ENCODE results near the gene RAB31.

DNA sequence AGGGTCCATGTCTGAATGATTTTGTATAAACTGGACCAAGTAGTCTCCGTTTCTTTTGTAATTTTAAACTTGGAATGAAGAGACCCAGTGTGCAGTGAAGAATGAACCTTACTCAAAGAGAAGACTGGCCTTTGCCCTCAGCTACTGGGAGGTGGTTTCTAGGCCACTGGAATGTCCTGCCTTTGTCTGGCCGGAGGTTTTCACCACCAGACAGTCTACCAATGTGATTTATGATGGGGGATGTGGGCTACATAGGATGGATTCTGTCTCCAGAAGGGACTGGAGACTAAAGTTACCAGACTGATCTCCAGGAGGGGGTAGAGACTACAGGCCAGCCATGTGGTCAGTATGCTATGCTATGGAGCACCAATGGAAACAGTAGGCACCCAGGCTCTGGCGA lies 42.8 kb upstream of the RAB31 start:
- TF ChIP-seq GATA2 (IDR thresholded peaks at IDR 0.05; ENCODE audit: low read depth, low read length): no peak
- TF ChIP-seq GATA3 (IDR thresholded peaks at IDR 0.05; ENCODE audit: low read depth, low read length): no peak
